Measurements from ENCODE around the gene TBCB.

DNA sequence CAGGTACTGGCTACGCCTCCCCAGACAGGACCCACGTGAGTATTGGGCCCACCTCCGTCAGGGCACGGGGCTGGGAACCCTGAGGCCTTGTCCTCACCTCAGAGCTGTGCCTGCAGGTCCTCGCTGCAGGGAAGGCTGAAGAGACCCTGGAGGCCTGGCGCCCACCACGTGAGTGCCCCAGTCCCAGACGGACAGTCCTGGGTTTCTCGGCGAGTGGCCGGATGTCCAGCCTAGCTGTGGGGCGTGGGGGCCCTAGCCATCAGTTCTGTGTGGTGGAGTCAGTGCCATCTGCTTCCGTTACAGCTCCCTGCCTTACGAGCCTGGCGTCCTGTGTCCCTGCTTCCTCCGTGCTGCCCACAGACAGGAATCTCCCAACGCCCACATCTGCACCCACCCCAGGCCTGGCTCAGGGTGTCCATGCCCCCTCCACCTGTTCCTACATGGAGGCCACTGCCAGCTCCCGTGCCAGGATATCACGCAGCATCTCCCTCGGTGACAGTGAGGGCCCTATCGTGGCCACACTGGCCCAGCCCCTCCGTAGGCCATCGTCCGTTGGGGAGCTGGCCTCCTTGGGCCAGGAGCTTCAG, 12.1 kb upstream of the TBCB start:
- TF ChIP-seq KDM5A (IDR thresholded peaks at IDR 0.05): no peak
- no peak for TF ChIP-seq FOSB (CRISPR knock-in tag; IDR thresholded peaks at IDR 0.05)
- TF ChIP-seq CTCF (IDR thresholded peaks at IDR 0.05): no peak
- TF ChIP-seq CHD4 (IDR thresholded peaks at IDR 0.05; ENCODE audit: borderline replicate concordance): no peak
- TF ChIP-seq CBX8 (IDR thresholded peaks at IDR 0.05): no peak
- TF ChIP-seq, protein P1, sequence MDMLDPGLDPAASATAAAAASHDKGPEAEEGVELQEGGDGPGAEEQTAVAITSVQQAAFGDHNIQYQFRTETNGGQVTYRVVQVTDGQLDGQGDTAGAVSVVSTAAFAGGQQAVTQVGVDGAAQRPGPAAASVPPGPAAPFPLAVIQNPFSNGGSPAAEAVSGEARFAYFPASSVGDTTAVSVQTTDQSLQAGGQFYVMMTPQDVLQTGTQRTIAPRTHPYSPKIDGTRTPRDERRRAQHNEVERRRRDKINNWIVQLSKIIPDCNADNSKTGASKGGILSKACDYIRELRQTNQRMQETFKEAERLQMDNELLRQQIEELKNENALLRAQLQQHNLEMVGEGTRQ (IDR thresholded peaks at IDR 0.05): no peak
- TF ChIP-seq ZFP36 (IDR thresholded peaks at IDR 0.05; ENCODE audit: borderline replicate concordance, partially characterized antibody): no peak
- no peak for TF ChIP-seq REST (IDR thresholded peaks at IDR 0.05)
- TF ChIP-seq RFX5 (IDR thresholded peaks at IDR 0.05): no peak
- no peak for TF ChIP-seq POLR2A (IDR thresholded peaks at IDR 0.05; ENCODE audit: low read length)
- TF ChIP-seq, protein P2, sequence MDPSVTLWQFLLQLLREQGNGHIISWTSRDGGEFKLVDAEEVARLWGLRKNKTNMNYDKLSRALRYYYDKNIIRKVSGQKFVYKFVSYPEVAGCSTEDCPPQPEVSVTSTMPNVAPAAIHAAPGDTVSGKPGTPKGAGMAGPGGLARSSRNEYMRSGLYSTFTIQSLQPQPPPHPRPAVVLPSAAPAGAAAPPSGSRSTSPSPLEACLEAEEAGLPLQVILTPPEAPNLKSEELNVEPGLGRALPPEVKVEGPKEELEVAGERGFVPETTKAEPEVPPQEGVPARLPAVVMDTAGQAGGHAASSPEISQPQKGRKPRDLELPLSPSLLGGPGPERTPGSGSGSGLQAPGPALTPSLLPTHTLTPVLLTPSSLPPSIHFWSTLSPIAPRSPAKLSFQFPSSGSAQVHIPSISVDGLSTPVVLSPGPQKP (IDR thresholded peaks at IDR 0.05; ENCODE audit: low read depth, low read length): no peak

All from A549 (cell line).